CD4-positive, alpha-beta T cell treated with Interleukin-17A for 4 hours (primary cell): ENCODE results near the gene NEMP2.
"Not testable (repeated sequence)": the region's sequence is repeated elsewhere in the genome, so short reads cannot be mapped to it uniquely, and the experiment has no call there.

Experiments
- DNase-seq: peaks from one replicate; pipeline ENCODE4 v3.0.0-alpha.2; 2020; ENCODE audit warnings: mixed read lengths

Gene NEMP2

DNA sequence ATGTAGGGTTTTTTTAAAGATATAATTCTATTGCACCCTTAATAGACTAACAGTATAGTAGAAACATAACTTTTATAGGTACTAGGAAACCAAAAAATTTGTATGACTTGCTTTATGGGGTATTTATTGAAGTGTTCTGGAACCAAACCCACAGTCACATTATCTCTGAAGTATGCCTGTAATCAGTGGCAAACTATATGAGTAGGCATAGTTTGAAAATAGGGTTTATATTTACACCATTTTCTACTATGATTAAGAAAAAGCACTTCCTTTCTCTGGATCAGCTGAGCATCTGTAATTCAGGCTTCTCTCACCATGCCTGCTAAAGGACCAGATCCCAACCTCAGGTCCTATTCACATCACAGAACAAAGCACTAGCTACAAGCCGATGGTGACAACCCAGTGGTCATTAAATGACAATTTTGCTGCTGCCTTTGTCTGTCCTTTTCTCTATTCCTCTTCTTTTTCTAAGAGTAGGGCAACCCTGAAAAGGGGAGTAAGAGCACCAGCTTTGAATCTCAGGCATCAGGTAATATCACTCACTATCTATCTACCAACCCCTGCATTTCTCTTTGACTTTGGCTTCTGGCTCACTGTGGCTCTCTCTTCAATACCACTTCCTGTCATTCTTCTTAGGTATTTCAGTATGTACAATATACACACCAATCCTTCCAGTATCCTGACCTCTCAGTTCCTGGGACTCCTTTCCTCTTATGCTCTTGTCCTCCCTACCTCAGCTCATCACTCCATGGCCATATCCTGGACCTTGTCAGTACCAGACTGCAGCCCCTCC, 14.4 kb downstream of the NEMP2 start:
- no peak for DNase-seq

- DNase-seq, result no peak
These were observed 17.1 kb downstream of the NEMP2 start for GRCh38 chr2:190517468-190517867.

DNA sequence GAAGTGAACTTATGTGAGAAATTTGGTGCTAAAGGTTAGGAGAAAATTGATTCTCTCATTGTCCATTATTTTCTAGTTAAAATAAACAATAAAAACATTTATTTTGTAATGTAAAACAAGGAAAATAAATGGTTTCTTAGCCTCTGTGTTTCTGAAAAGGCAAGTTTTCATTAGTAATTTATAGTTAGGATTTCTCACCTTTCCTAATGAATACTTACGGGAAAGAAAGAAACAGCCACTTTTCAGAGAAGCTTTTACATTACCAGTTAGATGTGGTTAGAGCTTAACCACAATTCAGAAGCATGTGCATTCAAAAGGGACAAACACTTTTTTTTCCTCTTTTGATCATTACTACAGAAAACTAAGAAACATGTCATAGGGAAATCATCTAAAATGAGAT, 18.8 kb downstream of the NEMP2 start:
- DNase-seq, result no peak

DNA sequence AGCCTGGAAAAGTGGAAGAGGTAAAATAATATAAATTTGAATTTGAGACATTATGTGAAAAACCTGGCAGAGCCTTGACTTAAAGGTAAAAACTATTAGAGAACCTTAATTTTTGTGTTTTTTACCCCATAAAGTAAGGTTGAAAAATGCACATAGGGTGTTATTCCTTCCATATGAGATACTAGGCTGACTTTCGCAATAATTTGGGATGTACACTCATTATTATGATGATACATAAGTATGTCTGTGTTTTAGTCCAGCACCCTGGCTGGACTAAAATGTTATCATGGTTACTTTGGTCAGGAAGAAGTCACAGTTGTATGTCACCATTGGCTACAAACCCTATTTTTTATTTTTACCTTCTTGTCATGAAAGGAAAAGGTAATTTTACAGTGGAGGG, 19.8 kb downstream of the NEMP2 start:
- no peak for DNase-seq

DNA sequence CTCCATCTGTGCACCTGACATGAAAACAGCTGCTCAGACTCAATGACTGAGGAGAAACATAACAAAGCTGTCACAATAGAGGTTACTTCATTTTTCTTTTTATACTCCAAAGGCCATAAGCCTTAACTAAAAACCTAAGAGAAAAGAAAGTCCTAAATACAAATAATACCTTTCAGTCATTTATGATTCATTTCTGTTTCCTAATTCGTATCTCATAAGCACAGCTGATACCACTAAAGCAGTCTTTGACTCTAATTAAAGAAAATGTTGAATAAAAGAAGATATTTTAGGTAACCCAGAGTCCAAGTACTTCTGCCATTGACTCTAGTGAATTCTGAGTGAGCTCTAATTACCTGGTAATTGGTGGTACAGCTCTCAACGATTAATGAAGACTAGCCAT, 20.6 kb downstream of the NEMP2 start:
- no peak for DNase-seq

- DNase-seq, result no peak
These were observed 21.9 kb downstream of the NEMP2 start for GRCh38 chr2:190512539-190513095.

DNA sequence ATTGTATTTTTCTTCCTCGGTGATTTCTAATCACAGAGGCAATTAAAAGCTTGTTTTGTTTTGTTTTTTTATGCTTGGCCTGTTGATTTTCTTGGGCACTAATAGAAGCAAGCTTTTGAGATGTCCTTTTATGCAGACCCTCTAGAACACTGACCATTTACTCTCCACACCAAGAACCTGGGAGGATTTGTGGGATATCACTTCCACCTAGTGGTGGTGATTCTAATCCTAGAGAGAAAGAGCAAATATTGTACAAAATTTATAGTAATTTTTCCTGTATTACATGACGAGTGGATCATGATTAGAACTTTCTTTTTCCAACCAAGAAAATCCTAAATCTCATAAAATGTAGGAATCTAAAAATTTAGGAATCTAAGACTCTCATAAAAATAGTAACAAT, 23.4 kb downstream of the NEMP2 start:
- no peak for DNase-seq

GRCh38 chr2:190509895-190510294, 24.6 kb downstream of the NEMP2 start:
- DNase-seq, result not testable (repeated sequence)

- DNase-seq, result no peak
These were observed 27.4 kb downstream of the NEMP2 start for GRCh38 chr2:190507135-190507534.

DNA sequence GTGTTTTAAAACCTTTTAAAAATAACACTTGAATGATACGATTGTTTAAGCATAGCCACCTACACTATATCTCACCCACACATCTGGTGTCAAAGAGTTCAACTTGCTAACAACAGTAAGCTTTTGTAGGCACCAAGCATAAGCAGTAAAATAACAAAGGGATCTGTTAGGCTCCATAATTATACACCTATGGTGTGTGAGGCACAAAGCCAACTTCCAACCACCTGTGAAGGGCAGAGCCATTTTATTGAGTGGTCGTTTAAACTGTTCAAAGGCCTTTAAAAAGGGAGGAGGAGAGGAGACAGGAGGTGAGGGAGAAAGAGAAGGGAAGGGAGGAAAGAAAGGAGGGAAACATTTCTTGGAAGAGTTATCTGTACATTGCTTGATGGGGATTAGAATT, 27.9 kb downstream of the NEMP2 start:
- DNase-seq, result no peak

GRCh38 chr2:190505696-190506095, 28.8 kb downstream of the NEMP2 start:
- no peak for DNase-seq

DNA sequence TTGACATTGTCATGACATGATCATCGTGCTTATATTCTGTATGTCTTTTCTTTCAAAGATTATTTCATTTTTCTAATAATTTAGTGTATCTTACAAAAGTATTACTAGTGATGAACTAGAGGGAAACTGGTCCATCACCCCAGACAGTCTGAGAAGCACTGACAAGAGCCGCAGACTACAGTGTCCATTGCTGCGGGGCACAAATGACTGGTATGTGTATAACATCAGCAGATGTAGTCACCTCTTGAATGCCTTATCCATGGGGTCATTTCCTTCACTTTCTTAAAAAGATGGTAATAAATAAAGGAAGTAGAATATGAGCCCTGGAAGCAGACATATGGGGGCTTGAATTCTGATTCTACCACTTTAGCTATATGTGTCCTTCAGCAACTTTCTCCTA, 29.6 kb downstream of the NEMP2 start:
- no peak for DNase-seq

DNA sequence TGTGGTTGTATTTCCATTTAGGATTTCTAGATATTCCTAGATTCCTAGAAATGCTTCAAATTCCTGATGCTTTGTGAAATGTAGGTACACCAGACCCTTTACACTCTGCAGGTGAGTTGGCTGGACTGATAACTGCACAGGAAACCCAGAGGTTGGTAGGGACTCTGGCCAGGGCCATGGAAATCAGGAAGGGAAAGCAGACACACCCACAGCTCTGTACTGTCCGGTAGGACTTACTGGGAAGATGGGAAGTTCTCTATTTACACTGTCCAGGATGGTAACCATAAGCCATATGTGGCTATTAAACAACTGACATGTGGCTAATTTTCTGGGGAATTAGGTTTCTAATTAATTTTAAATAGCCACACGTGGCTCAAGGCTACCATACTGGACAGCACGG, 31.4 kb downstream of the NEMP2 start:
- DNase-seq, result no peak

DNA sequence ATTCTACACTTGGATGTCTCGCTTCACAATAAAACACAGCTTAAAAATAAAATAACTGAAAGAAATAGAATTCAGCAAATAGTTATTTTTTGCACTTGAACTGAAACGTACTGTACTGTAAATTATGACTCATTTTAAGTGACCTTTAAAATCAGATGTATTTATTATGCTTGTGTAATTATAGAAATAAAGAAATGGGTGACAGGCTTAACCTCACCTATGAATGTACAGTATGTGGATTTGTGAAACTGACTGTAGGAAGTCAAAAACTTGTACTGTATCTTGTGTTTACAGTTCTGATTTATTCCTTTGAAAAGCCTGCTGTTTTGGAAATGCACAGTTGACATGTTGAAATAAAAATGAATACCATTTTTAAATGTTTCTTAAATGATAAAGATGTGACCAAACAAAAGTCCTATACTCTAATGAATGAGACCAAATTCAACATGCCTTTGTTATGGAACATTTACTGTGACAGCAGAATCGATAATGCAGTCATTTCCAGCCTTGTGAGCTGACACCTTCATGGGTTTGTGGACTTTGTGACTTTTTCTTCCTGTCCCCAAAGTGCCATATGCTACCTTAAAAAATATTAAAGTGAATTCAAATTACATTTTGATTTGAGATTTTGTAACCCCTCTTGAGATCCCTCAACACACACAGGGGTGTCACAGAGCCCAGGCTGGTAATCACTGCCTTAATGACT, 32.7 kb downstream of the NEMP2 start:
- no peak for DNase-seq

- no peak for DNase-seq
These were observed 33.3 kb downstream of the NEMP2 start for GRCh38 chr2:190501231-190501630.

DNA sequence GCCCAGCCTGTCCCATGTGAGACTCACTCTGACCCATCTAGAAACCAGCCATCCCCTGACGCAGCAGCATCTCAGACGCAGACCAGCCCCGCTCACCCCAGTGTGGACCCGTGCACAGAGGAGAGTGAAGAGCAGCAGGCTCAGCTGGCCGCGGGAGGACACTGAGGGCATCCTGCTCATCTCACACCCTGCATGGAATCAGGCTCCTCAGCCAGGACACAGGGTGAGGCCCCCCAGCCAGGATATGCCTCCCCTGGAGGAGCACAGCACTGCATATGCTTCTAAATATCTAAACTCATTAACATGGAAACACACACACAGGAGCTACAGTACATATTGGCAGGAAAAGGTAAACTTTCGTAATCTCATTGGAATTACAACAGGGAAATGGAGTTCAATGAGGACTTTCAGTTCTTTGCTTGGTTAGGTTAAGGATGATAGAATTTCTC, 34.4 kb downstream of the NEMP2 start:
- DNase-seq, result no peak

DNA sequence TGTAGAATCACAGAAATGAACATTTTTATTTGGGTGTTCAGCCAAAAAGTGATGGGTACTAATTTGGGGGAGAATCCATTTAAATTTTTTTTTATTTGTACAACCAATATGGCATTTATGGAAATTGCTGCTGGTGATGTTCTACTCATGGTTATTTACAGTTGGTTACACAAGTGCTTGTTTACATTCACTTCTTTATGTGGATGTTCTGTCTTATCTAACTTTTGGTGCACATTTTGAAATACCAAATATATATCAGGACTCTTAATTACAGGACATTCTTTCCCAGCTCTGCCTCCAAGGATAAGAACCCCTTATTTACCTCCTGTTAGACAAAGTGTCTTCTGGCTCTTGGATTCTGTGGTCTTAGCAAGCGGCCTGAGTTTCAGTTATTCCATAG, 35.2 kb downstream of the NEMP2 start:
- DNase-seq, result no peak

- DNase-seq, result no peak
These were observed 37.1 kb downstream of the NEMP2 start for GRCh38 chr2:190497428-190497827.

- not testable (repeated sequence) for DNase-seq
These were observed 39.8 kb downstream of the NEMP2 start for GRCh38 chr2:190494600-190495227.

DNA sequence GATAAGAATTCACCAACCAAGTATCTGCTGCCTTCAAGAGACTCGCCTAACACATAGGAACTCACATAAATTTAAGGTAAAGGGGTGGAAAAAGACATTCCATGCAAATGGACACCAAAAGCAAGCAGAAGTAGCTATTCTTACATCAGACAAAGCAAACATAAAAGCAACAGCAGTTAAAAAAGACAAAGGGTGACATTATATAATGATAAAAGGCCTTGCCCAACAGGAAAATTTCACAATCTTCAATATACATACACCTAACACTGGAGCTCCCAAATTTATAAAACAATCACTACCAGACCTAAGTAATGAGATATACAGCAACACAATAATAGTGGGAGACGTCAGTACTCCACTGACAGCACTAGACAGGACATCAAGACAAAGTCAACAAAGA, 41.4 kb downstream of the NEMP2 start:
- DNase-seq, result no peak

DNA sequence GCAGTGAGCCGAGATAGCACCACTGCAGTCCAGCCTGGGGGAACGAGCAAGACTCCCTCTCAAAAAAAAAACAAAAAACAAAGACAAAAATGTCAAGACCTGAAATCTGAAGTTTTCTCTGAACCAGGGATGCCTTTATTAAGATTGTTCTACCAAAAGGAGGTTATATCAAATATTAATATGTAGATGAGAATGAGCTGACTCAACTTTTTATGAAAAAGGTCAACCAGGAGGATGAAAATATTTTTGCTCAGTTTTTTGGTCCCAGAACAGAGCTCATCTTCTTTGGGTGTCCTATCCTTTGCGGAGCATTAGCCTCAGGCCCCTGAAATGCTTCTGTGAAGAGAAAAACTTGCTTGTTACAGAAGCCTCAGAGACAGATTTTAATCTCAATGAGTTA, 44.0 kb downstream of the NEMP2 start:
- no peak for DNase-seq

GRCh38 chr2:190489475-190489874, 45.0 kb downstream of the NEMP2 start:
- no peak for DNase-seq

DNA sequence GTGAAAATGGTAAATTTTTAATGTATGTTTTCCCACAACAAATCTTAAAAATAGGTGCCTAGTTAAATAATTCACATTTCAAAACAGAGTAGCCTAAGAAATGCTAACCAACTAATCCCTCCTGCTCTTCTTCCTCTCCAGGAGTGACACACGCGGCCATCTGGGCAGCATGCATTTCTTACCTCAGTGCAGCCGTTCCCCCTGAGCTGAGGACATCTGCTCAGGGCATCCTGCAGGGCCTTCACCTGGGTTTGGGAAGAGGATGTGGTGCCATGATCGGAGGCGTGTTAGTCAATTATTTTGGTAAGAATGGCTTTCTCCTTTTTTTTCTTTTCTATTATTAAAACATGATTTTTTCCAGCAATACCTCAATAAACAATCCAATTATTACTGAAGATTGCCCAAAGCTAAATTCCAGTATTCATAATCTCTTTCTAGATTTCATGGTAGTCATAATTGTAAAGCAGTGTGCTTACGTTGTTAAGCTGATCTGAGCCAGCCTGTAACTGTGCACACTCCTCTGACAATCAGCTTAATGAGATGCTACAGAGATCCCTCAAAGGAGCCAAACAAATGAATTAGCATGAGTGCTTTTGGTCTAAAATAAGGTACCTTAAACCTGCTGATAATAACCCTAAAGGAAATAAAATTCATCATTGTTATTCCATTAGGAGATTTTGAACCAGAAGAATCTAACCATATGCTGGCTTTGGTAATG, 45.8 kb downstream of the NEMP2 start:
- DNase-seq, result no peak
